ENCODE results near the gene ARSI.
A peak's percentile ranks its signal among the peaks of the same experiment; 100 is the strongest.

Gene ARSI

GRCh38 chr5:150307617-150308426 is 5.1 kb upstream of the ARSI start:
- peak; percentile 89 for DNase-seq (ENCODE audit: low spot score)

- DNase-seq (ENCODE audit: low spot score) = no peak
Measured at GRCh38 chr5:150306775-150307174, 4.1 kb upstream of the ARSI start.

GRCh38 chr5:150305557-150305956 is 2.9 kb upstream of the ARSI start:
- no peak for DNase-seq (ENCODE audit: low spot score)

GRCh38 chr5:150305095-150305494 is 2.4 kb upstream of the ARSI start:
- DNase-seq (ENCODE audit: low spot score) = no peak

- no peak for DNase-seq (ENCODE audit: low spot score)
Measured at GRCh38 chr5:150304481-150305081, 1.9 kb upstream of the ARSI start.

GRCh38 chr5:150303660-150304386 is 1.1 kb upstream of the ARSI start:
- no peak for DNase-seq (ENCODE audit: low spot score)

- no peak for DNase-seq (ENCODE audit: low spot score)
Measured at GRCh38 chr5:150303070-150303615, 438 bp upstream of the ARSI start.

- DNase-seq (ENCODE audit: low spot score) = no peak
Measured at GRCh38 chr5:150301901-150302300, 804 bp downstream of the ARSI start.

- DNase-seq (ENCODE audit: low spot score) = no peak
Measured at GRCh38 chr5:150301170-150301505, 1.6 kb downstream of the ARSI start.

- no peak for DNase-seq (ENCODE audit: low spot score)
Measured at GRCh38 chr5:150300496-150301169, 2.1 kb downstream of the ARSI start.

GRCh38 chr5:150299571-150300327 is 3.0 kb downstream of the ARSI start:
- no peak for DNase-seq (ENCODE audit: low spot score)

- DNase-seq (ENCODE audit: low spot score) = no peak
Measured at GRCh38 chr5:150298701-150299451, 3.8 kb downstream of the ARSI start.

GRCh38 chr5:150297934-150298595 is 4.6 kb downstream of the ARSI start:
- no peak for DNase-seq (ENCODE audit: low spot score)

- no peak for DNase-seq (ENCODE audit: low spot score)
Measured at GRCh38 chr5:150297236-150297890, 5.3 kb downstream of the ARSI start.

GRCh38 chr5:150296496-150296895 is 6.2 kb downstream of the ARSI start:
- DNase-seq (ENCODE audit: low spot score) = no peak

- no peak for DNase-seq (ENCODE audit: low spot score)
Measured at GRCh38 chr5:150295741-150296486, 6.8 kb downstream of the ARSI start.

GRCh38 chr5:150295172-150295634 is 7.5 kb downstream of the ARSI start:
- no peak for DNase-seq (ENCODE audit: low spot score)

- DNase-seq (ENCODE audit: low spot score) = no peak
Measured at GRCh38 chr5:150294551-150295071, 8.1 kb downstream of the ARSI start.
